SK-N-SH (cell line): Measurements from ENCODE around the gene CEP55. TPM values are rescaled to one million over a fixed set of nuclear protein-coding genes. Genes with fewer than 3 reads are reported as not detected.

ENCODE experiments used
- CTCF ChIA-PET: fragments of 300-600, 350-600 bp; formaldehyde crosslinking; extraction: SDS; loops from one replicate; lab custom pipeline; 2021; lab: Yijun Ruan, JAX
- POLR2A ChIA-PET: fragments of 350-600 bp; sonication (Branson Sonifier 250); formaldehyde crosslinking; extraction: SDS; loops from one replicate; lab custom pipeline; 2020; ENCODE audit warnings: antibody characterized with exemption, inconsistent platforms; lab: Yijun Ruan, JAX
- DNase-seq: peaks from one replicate; pipeline ENCODE4 v3.0.0; 2012
- H2AFZ ChIP-seq: fragments of 200-600 bp; sonication (generic); 2 replicates; pipeline ENCODE4 v1.8.1; 2016; ENCODE audit warnings: antibody characterized with exemption, mild to moderate bottlenecking, low read depth
- H3F3A ChIP-seq: fragments of 200-600 bp; sonication (generic); replicated peaks from 2 replicates; pipeline ENCODE3; 2016; ENCODE audit warnings: antibody characterized with exemption, mild to moderate bottlenecking; ENCODE audit not compliant: insufficient read depth
- H3K27ac ChIP-seq, 2 experiments: fragments of 200-500 bp in 1 of 2; fragments of 200-600 bp in 1 of 2; sonication (Bioruptor generic) in 1 of 2; sonication (generic), shearing (Covaris generic) in 1 of 2; 2 replicates each; pipeline versions ENCODE4 v1.5.1 to v1.6.1; 2014 to 2016; ENCODE audit warnings: low read depth in 2 of 2, inconsistent platforms in 1 of 2, low read length in 1 of 2, mild to moderate bottlenecking in 1 of 2, mixed read lengths in 1 of 2
- H3K27me3 ChIP-seq: fragments of 200-600 bp; sonication (generic), shearing (Covaris generic); 2 replicates; pipeline ENCODE4 v1.6.1; 2016; ENCODE audit warnings: mixed run types; ENCODE audit not compliant: insufficient read depth
- H3K36me3 ChIP-seq, 2 experiments: fragments of 200-500 bp in 1 of 2; fragments of 200-600 bp in 1 of 2; sonication (Bioruptor generic) in 1 of 2; sonication (generic) in 1 of 2; replicated peaks in 1 of 2; 2 replicates each; pipeline versions ENCODE3 to v1.5.1; 2014 to 2016; ENCODE audit warnings: low read length in 1 of 2, mild to moderate bottlenecking in 1 of 2; ENCODE audit not compliant: insufficient read depth in 2 of 2, control insufficient read depth in 1 of 2
- H3K4me1 ChIP-seq, 2 experiments: fragments of 200-500 bp in 1 of 2; fragments of 200-600 bp in 1 of 2; sonication (Bioruptor generic) in 1 of 2; sonication (generic), shearing (Covaris generic) in 1 of 2; 2 replicates each; pipeline versions ENCODE4 v1.5.1 to v1.6.1; 2014 to 2016; ENCODE audit warnings: low read depth in 1 of 2, low read length in 1 of 2, mixed run types in 1 of 2; ENCODE audit not compliant: insufficient read depth in 2 of 2, control insufficient read depth in 1 of 2
- H3K4me2 ChIP-seq: fragments of 200-600 bp; sonication (generic), shearing (Covaris generic); 2 replicates; pipeline ENCODE4 v1.6.1; 2017; ENCODE audit warnings: mixed run types
- H3K4me3 ChIP-seq, 2 experiments: fragments of 200-500 bp in 1 of 2; fragments of 200-600 bp in 1 of 2; sonication (Bioruptor generic) in 1 of 2; sonication (generic), shearing (Covaris generic) in 1 of 2; 2 replicates each; pipeline versions ENCODE4 v1.5.1 to v1.8.1; 2014 to 2016; ENCODE audit warnings: low read depth in 2 of 2, inconsistent platforms in 1 of 2, low read length in 1 of 2, mild to moderate bottlenecking in 1 of 2, mixed read lengths in 1 of 2, moderate library complexity in 1 of 2
- H3K79me2 ChIP-seq: fragments of 200-600 bp; sonication (generic); 2 replicates; pipeline ENCODE4 v1.8.1; 2017; ENCODE audit warnings: mild to moderate bottlenecking; ENCODE audit not compliant: insufficient read depth
- H3K9ac ChIP-seq: fragments of 200-600 bp; sonication (generic); 2 replicates; pipeline ENCODE4 v1.6.1; 2017; ENCODE audit warnings: mixed run types
- H3K9me2 ChIP-seq: fragments of 200-600 bp; sonication (generic); 2 replicates; pipeline ENCODE4 v1.6.1; 2017; ENCODE audit warnings: mixed run types
- H3K9me3 ChIP-seq: fragments of 200-600 bp; sonication (generic); 2 replicates; pipeline ENCODE4 v1.6.1; 2017; ENCODE audit warnings: mixed run types, mild to moderate bottlenecking, moderate library complexity
- H4K20me1 ChIP-seq: fragments of 200-600 bp; sonication (generic); 2 replicates; pipeline ENCODE4 v1.6.1; 2017; ENCODE audit warnings: mild to moderate bottlenecking, mixed run types; ENCODE audit not compliant: insufficient read depth
- CHD2 ChIP-seq: fragments of 150-350 bp; IDR thresholded peaks from 2 replicates; pipeline ENCODE4 v1.6.1; 2018; ENCODE audit warnings: low read length; ENCODE audit not compliant: partially characterized antibody
- EP300 ChIP-seq, 2 experiments: IDR thresholded peaks; 2 replicates each; pipeline versions ENCODE4 v1.4.0 to v1.6.1; 2012; ENCODE audit warnings: borderline replicate concordance in 1 of 2, low read depth in 1 of 2, low read length in 1 of 2
- EZH2phosphoT487 ChIP-seq: fragments of 200-600 bp; sonication (generic); IDR thresholded peaks from 2 replicates; pipeline ENCODE4 v1.6.1; 2017; ENCODE audit warnings: low read depth, mixed run types, mild to moderate bottlenecking, antibody characterized with exemption, moderate library complexity, borderline replicate concordance
- FOXJ3 ChIP-seq: sonication (generic); formaldehyde crosslinking; IDR thresholded peaks from 2 replicates; pipeline ENCODE4 v1.5.1; 2020; ENCODE audit warnings: mild to moderate bottlenecking, missing genetic modification reagents
- GABPA ChIP-seq: IDR thresholded peaks from 2 replicates; pipeline ENCODE4 v1.4.0; 2012; ENCODE audit warnings: low read depth, mild to moderate bottlenecking
- JUND ChIP-seq: IDR thresholded peaks from 2 replicates; pipeline ENCODE4 v1.4.0; 2012
- MAX ChIP-seq: IDR thresholded peaks from 2 replicates; pipeline ENCODE4 v1.4.0; 2012; ENCODE audit warnings: low read depth
- NRF1 ChIP-seq: IDR thresholded peaks from 2 replicates; pipeline ENCODE4 v1.6.1; 2012; ENCODE audit warnings: low read depth, mild to moderate bottlenecking, low read length
- PBX3 ChIP-seq: IDR thresholded peaks from 2 replicates; pipeline ENCODE4; 2012
- POLR2AphosphoS5 ChIP-seq: IDR thresholded peaks from 2 replicates; pipeline ENCODE4 v1.6.1; 2012; ENCODE audit warnings: low read depth, low read length
- RAD21 ChIP-seq: IDR thresholded peaks from 2 replicates; pipeline ENCODE4 v1.6.1; 2012; ENCODE audit warnings: mild to moderate bottlenecking, low read length
- REST ChIP-seq: IDR thresholded peaks from 2 replicates; pipeline ENCODE4 v1.6.1; 2012; ENCODE audit warnings: mild to moderate bottlenecking, low read depth, low read length, moderate library complexity
- SMC3 ChIP-seq: IDR thresholded peaks from 2 replicates; pipeline ENCODE4 v1.6.1; 2012; ENCODE audit warnings: low read depth, low read length, improper control_type of control experiment
- TAF1 ChIP-seq: IDR thresholded peaks from 2 replicates; pipeline ENCODE4 v1.6.1; 2012; ENCODE audit warnings: low read depth, mild to moderate bottlenecking, low read length, moderate library complexity, borderline replicate concordance
- USF1 ChIP-seq: IDR thresholded peaks from 2 replicates; pipeline ENCODE4 v1.4.0; 2012; ENCODE audit warnings: low read depth, borderline replicate concordance
- YY1 ChIP-seq: IDR thresholded peaks from 2 replicates; pipeline ENCODE4 v1.4.0; 2012; ENCODE audit warnings: low read depth, mild to moderate bottlenecking
- WGBS: methylation state at CpG from one replicate; pipeline ENCODE4 v1.1.6; 2017; ENCODE audit warnings: low lambda C conversion rate; 5-methylcytosine and 5-hydroxymethylcytosine counted together
- polyA plus RNA-seq, 3 experiments: library from polyadenylated mRNA; depleted of rRNA; stranded (reverse); fragments of >200 nt; gene quantifications; 2 replicates each; pipeline ENCODE4 v1.2.3, GENCODE V29; 2012

Gene CEP55
- polyA plus RNA-seq, 1 of the 3 experiments (the other 2 are of a cell fraction), result 9.8 TPM

- H3K27ac ChIP-seq, result no peak overlapping the region
- TF ChIP-seq MAX (no peak), GABPA (no peak), SMC3 (no peak), POLR2AphosphoS5 (no peak), FOXJ3 (CRISPR knock-in tag) (no peak), JUND (no peak), REST (no peak), PBX3 (no peak), TAF1 (no peak), YY1 (no peak), USF1 (no peak), CHD2 (no peak), EP300 (IDR thresholded peaks at IDR 0.05; ENCODE audit: borderline replicate concordance in 1 of 2, low read depth in 1 of 2, low read length in 1 of 2) (no peak), RAD21 (no peak), EZH2phosphoT487 (no peak), NRF1 (no peak)
- TF ChIP-seq, all 33 proteins: peak for 0
- peaks cover 19% of the 10 kb centered on the region for H3F3A ChIP-seq
- WGBS, result 97% methylated on average over 8 of the region's 8 CpGs
- H3K9me2 ChIP-seq, result no peaks in the 10 kb centered on the region
- peaks cover 9 to 10% of the 10 kb centered on the region in 2 experiments for H3K36me3 ChIP-seq
- H3K27me3 ChIP-seq, result no peaks in the 10 kb centered on the region
- no peak overlapping the region for H3K4me3 ChIP-seq
- DNase-seq, result no peak
- peaks cover 0 to 12% of the 10 kb centered on the region in 2 experiments; a peak in 1 of 4 replicates for H3K4me1 ChIP-seq
- H3K9ac ChIP-seq, result no peak overlapping the region
- ChIA-PET CTCF (interaction anchor here (0.6 to 7.6 kb wide), 9 partner anchors 10 to 429 kb away, joined by 3 to 72 read pairs (median 7); partner anchors contain the start of gene MYOF), POLR2A (no interaction called here)
- H3K79me2 ChIP-seq, result peaks cover 21% of the 10 kb centered on the region; the same call in 1 of the 2 replicates
- no peak overlapping the region for H3K4me2 ChIP-seq
- no peaks in the 10 kb centered on the region for H3K9me3 ChIP-seq
- no peaks in the 10 kb centered on the region for H4K20me1 ChIP-seq
- H2AFZ ChIP-seq, result no peak overlapping the region
These were observed 13.4 kb downstream of the CEP55 start for GRCh38 chr10:93509816-93510215.
